ENCODE measurements around the gene TMEM147. TPM values are rescaled to one million over a fixed set of nuclear protein-coding genes. Genes with fewer than 3 reads are reported as not detected.
A peak's percentile ranks its signal among the peaks of the same experiment; 100 is the strongest.

Gene TMEM147
- polyA plus RNA-seq, 2 of the 4 experiments (the other 2 are of a cell fraction) = 282 to 335 TPM

DNA sequence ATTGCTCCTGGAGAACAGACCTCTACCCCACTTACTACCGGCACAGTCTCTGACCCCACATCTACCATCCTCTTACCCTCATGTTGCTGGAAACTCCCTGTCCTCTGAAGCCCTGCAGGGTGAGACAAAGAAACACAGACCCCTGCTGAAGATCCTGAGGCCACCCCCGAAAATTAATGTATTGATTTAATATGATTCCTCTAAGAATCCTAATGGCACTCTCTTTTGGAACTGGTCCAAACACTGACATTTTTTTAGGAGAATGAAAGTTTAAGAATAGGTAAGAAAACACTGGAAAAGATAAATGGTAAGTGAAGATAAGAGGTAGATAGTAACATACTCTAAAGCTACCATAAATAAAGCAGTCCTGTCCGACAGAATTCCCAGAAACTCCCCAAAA, 37.3 kb upstream of the TMEM147 start:
- WGBS (ENCODE audit: missing lambda C conversion rate) = 59% methylated on average over 3 of the region's 3 CpGs
- H3K4me1 ChIP-seq = peaks cover 8% of the 10 kb centered on the region
- DNase-seq (ENCODE audit: low read depth in 1 of 2, low spot score in 1 of 2) = no peak
- H3K27ac ChIP-seq = no peak overlapping the region
- TF ChIP-seq CBX8 (IDR thresholded peaks at IDR 0.05) (no peak), HOXB13 (CRISPR knock-in tag; IDR thresholded peaks at IDR 0.05; ENCODE audit: low read depth) (no peak), ZC3H11A (IDR thresholded peaks at IDR 0.05) (no peak), NFE2L2 (conservative IDR thresholded peaks at IDR 0.05; ENCODE audit: low read length) (no peak), NR3C1 (IDR thresholded peaks at IDR 0.05) (no peak), RFX5 (IDR thresholded peaks at IDR 0.05) (no peak), FOSL2 (IDR thresholded peaks at IDR 0.05) (no peak), FOSL2 (CRISPR knock-in tag; IDR thresholded peaks at IDR 0.05) (no peak), NPAS2 (CRISPR knock-in tag; IDR thresholded peaks at IDR 0.05; ENCODE audit: borderline replicate concordance) (no peak), CHD2 (IDR thresholded peaks at IDR 0.05; ENCODE audit: low read length, partially characterized antibody) (no peak)
- TF ChIP-seq, protein P1, sequence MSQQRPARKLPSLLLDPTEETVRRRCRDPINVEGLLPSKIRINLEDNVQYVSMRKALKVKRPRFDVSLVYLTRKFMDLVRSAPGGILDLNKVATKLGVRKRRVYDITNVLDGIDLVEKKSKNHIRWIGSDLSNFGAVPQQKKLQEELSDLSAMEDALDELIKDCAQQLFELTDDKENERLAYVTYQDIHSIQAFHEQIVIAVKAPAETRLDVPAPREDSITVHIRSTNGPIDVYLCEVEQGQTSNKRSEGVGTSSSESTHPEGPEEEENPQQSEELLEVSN (IDR thresholded peaks at IDR 0.05; ENCODE audit: borderline replicate concordance, low read depth) = no peak
- ChIA-PET POLR2A (no interaction called here), CTCF (interaction anchor here (0.8 to 10.2 kb wide), 11 partner anchors 7 to 155 kb away, joined by 3 to 207 read pairs (median 4); partner anchors contain the start of gene HAUS5)
- ATAC-seq = no peak
- peak; percentile 51 for FAIRE-seq
- no peaks in the 10 kb centered on the region for H3K9me3 ChIP-seq
- no peak overlapping the region for H3K4me3 ChIP-seq
- H3K4me2 ChIP-seq = no peak overlapping the region

DNA sequence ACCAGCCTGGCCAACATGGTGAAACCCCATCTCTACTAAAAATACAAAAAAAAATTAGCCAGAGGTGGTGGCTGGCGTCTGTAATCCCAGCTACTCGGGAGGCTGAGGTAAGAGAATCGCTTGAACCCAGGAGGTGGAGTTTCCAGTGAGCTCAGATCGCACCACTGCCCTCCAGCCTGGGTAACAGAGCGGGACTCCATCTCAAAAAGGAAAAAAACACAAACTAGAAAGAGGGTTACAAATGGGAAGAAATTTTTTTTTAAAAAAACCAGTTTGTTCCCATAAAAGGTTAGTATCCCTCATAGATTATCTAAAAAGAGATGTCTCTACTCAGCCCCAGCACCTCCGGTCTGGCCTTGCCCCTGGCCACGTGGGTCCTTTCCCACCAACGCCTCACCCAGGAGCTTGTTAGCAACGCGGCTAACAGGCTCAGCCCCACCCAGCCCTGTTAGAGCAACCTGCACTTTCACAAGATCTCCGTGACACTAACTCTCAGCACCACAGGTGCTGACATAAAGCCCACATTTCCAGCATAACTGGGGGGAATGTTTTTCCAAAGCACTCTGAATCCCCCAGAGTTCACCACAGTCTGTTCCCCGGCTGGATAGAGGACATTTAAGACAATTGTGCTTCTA, 36.3 kb upstream of the TMEM147 start:
- WGBS (ENCODE audit: missing lambda C conversion rate) = 35% methylated on average over 12 of the region's 12 CpGs
- no peaks in the 10 kb centered on the region for H3K9me3 ChIP-seq
- FAIRE-seq (peak; percentile 18), DNase-seq (ENCODE audit: low read depth in 1 of 2, low spot score in 1 of 2) (peak in 1 of 2 experiments; percentile 53), ATAC-seq (peak; percentile 5 to 15; a peak in 3 of 6 replicates)
- H3K27ac ChIP-seq = peak overlapping the region; percentile 57 to 80; a peak in 5 of 6 replicates
- CTCF ChIA-PET = interaction anchor here (0.8 to 10.2 kb wide), 42 partner anchors 8 to 465 kb away, joined by 3 to 207 read pairs (median 7); partner anchors contain the start of genes ETV2, FFAR1, FFAR2 and HAUS5
- H3K4me3 ChIP-seq = peak overlapping the region; percentile 48
- H3K4me1 ChIP-seq = peaks cover 13% of the 10 kb centered on the region
- TF ChIP-seq CBX8 (IDR thresholded peaks at IDR 0.05) (0 out of 2 replicates have a peak, but pooled peaks have one; percentile 58), JUNB (IDR thresholded peaks at IDR 0.05) (no peak), CBX2 (IDR thresholded peaks at IDR 0.05; ENCODE audit: borderline replicate concordance, low read depth) (no peak), MYC (IDR thresholded peaks at IDR 0.05; ENCODE audit: borderline replicate concordance, low read length) (0 out of 2 replicates have a peak, but pooled peaks have one; percentile 33)
- TF ChIP-seq, protein P2, sequence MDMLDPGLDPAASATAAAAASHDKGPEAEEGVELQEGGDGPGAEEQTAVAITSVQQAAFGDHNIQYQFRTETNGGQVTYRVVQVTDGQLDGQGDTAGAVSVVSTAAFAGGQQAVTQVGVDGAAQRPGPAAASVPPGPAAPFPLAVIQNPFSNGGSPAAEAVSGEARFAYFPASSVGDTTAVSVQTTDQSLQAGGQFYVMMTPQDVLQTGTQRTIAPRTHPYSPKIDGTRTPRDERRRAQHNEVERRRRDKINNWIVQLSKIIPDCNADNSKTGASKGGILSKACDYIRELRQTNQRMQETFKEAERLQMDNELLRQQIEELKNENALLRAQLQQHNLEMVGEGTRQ (IDR thresholded peaks at IDR 0.05) = peak; percentile 55
- TF ChIP-seq, protein P1 (IDR thresholded peaks at IDR 0.05; ENCODE audit: borderline replicate concordance, low read depth) = peak; percentile 46; the same call in 1 of the 2 replicates
- TF ChIP-seq, protein P3, sequence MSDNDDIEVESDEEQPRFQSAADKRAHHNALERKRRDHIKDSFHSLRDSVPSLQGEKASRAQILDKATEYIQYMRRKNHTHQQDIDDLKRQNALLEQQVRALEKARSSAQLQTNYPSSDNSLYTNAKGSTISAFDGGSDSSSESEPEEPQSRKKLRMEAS (IDR thresholded peaks at IDR 0.05) = 0 out of 2 replicates have a peak, but pooled peaks have one; percentile 29
- H3K4me2 ChIP-seq = peak overlapping the region; percentile 86
- POLR2A ChIA-PET = interaction anchor here (0.9 to 1.6 kb wide), 5 partner anchors 12 to 545 kb away, joined by 3 to 11 read pairs (median 4); partner anchors contain the start of gene THAP8

DNA sequence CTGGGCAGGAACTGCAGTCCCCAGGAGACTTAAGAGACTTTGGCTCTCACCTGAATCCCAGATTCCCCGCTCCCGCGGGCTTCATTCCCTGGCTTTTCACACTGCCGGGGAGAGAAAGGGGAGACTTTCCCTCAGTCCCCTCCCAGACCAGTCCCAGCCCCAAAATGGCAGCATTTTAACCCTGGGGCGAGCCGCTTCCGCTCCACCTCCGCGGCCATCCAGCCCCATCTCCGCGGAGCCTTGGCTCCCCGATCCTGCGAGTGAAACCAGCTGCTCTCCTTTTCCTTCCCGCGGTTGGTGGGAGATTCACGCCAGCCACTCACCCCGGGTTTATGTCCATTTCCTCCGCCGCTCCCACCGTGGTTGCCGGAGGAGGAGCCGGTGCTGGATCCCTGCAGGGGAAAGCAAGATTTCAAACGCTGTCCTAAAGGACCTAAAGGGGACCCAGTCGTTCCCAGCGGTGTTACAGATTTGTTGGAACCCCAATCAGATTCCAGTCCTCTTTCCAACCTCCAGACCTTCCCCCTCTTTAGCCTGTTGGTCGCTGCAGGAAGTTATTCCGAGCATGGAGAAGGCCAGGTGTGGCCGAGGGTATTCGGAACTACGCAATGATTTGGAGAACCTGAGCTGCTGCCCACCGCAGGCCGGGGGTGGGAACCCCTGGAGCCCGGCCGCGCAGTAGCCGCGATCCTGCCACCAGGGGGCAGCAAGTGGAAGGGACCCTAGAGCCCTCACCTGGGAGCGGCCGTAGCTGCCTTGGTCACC, 35.4 kb upstream of the TMEM147 start:
- Histone ChIP-seq H3K4me3 (peak overlapping the region; percentile 48), H3K9me3 (no peaks in the 10 kb centered on the region), H3K4me2 (peak overlapping the region; percentile 86), H3K4me1 (peaks cover 16% of the 10 kb centered on the region), H3K27ac (peak overlapping the region; percentile 57 to 80)
- FAIRE-seq (peak; percentile 39), DNase-seq (ENCODE audit: low read depth in 1 of 2, low spot score in 1 of 2) (peak; percentile 73 to 99), ATAC-seq (peak; percentile 68 to 90)
- WGBS (ENCODE audit: missing lambda C conversion rate) = 3% methylated on average over 39 of the region's 39 CpGs
- CTCF ChIA-PET = interaction anchor here (0.6 to 10.2 kb wide), 87 partner anchors 8 to 467 kb away, joined by 3 to 207 read pairs (median 4); partner anchors contain the start of genes ATP4A, ETV2, FFAR1 and FFAR2
- POLR2A ChIA-PET = interaction anchor here (0.7 to 1.6 kb wide), 14 partner anchors 13 to 544 kb away, joined by 3 to 11 read pairs (median 4); partner anchors contain the start of genes PSENEN, THAP8 and U2AF1L4
- TF ChIP-seq SMC3 (IDR thresholded peaks at IDR 0.05) (peak; percentile 89), RAD21 (conservative IDR thresholded peaks at IDR 0.05 in 1 of 2, IDR thresholded peaks at IDR 0.05 in 1 of 2) (peak; percentile 70 to 81), ZFP36 (IDR thresholded peaks at IDR 0.05; ENCODE audit: borderline replicate concordance, partially characterized antibody) (no peak), RCOR1 (IDR thresholded peaks at IDR 0.05; ENCODE audit: low read depth, low read length) (no peak), RNF2 (IDR thresholded peaks at IDR 0.05; ENCODE audit: borderline replicate concordance, low read depth) (peak; percentile 29; the same call in 1 of the 2 replicates)
- TF ChIP-seq, protein P4, sequence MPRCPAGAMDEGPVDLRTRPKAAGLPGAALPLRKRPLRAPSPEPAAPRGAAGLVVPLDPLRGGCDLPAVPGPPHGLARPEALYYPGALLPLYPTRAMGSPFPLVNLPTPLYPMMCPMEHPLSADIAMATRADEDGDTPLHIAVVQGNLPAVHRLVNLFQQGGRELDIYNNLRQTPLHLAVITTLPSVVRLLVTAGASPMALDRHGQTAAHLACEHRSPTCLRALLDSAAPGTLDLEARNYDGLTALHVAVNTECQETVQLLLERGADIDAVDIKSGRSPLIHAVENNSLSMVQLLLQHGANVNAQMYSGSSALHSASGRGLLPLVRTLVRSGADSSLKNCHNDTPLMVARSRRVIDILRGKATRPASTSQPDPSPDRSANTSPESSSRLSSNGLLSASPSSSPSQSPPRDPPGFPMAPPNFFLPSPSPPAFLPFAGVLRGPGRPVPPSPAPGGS (IDR thresholded peaks at IDR 0.05) = 0 out of 3 replicates have a peak, but pooled peaks have one; percentile 8
- TF ChIP-seq, protein P5, sequence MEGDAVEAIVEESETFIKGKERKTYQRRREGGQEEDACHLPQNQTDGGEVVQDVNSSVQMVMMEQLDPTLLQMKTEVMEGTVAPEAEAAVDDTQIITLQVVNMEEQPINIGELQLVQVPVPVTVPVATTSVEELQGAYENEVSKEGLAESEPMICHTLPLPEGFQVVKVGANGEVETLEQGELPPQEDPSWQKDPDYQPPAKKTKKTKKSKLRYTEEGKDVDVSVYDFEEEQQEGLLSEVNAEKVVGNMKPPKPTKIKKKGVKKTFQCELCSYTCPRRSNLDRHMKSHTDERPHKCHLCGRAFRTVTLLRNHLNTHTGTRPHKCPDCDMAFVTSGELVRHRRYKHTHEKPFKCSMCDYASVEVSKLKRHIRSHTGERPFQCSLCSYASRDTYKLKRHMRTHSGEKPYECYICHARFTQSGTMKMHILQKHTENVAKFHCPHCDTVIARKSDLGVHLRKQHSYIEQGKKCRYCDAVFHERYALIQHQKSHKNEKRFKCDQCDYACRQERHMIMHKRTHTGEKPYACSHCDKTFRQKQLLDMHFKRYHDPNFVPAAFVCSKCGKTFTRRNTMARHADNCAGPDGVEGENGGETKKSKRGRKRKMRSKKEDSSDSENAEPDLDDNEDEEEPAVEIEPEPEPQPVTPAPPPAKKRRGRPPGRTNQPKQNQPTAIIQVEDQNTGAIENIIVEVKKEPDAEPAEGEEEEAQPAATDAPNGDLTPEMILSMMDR (IDR thresholded peaks at IDR 0.05) = peak; percentile 100
- TF ChIP-seq, protein P6, sequence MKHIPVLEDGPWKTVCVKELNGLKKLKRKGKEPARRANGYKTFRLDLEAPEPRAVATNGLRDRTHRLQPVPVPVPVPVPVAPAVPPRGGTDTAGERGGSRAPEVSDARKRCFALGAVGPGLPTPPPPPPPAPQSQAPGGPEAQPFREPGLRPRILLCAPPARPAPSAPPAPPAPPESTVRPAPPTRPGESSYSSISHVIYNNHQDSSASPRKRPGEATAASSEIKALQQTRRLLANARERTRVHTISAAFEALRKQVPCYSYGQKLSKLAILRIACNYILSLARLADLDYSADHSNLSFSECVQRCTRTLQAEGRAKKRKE (CRISPR knock-in tag; IDR thresholded peaks at IDR 0.05; ENCODE audit: low read depth) = no peak
